Measurements from ENCODE around the gene DYNC1I2.
"Not testable (repeated sequence)": the region's sequence is repeated elsewhere in the genome, so short reads cannot be mapped to it uniquely, and the experiment has no call there.

DNA sequence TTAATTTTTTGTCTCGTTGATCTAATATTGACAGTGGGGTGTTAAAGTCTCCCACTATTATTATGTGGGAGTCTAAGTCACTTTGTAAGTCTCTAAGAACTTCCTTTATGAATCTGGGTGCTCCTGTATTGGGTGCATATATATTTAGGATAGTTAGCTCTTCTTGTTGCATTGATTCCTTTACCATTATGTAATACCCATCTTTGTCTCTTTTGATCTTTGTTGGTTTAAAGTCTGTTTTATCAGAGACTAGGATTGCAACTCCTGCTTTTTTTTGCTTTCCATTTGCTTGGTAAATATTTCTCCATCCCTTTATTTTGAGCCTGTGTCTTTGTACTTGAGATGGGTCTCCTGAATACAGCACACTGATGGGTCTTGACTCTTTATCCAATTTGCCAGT is 71.5 kb downstream of the DYNC1I2 start:
- TF ChIP-seq, protein P1, sequence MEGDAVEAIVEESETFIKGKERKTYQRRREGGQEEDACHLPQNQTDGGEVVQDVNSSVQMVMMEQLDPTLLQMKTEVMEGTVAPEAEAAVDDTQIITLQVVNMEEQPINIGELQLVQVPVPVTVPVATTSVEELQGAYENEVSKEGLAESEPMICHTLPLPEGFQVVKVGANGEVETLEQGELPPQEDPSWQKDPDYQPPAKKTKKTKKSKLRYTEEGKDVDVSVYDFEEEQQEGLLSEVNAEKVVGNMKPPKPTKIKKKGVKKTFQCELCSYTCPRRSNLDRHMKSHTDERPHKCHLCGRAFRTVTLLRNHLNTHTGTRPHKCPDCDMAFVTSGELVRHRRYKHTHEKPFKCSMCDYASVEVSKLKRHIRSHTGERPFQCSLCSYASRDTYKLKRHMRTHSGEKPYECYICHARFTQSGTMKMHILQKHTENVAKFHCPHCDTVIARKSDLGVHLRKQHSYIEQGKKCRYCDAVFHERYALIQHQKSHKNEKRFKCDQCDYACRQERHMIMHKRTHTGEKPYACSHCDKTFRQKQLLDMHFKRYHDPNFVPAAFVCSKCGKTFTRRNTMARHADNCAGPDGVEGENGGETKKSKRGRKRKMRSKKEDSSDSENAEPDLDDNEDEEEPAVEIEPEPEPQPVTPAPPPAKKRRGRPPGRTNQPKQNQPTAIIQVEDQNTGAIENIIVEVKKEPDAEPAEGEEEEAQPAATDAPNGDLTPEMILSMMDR (IDR thresholded peaks at IDR 0.05): not testable (repeated sequence)
- TF ChIP-seq EP300 (IDR thresholded peaks at IDR 0.05; ENCODE audit: low read depth): not testable (repeated sequence)

Data from transverse colon (tissue), 3 donors.